Mesenchymal stem cell (in vitro differentiated cells and primary cell): ENCODE data around the gene SPRR2A.
"Not testable (repeated sequence)": the region's sequence is repeated elsewhere in the genome, so short reads cannot be mapped to it uniquely, and the experiment has no call there.

Source experiments
- DNase-seq: peaks from one replicate; pipeline ENCODE4 v3.0.0-alpha.2; 2013
- H2AFZ ChIP-seq: one replicate; pipeline ENCODE4 v1.6.1; 2013; ENCODE audit warnings: low read depth, mild to moderate bottlenecking, control low read depth, inconsistent platforms, low read length, moderate library complexity
- H2AK5ac ChIP-seq: 2 replicates; pipeline ENCODE4 v1.6.1; 2013; ENCODE audit warnings: low read length, moderate library complexity, mild to moderate bottlenecking, inconsistent platforms; ENCODE audit not compliant: severe bottlenecking
- H2BK120ac ChIP-seq: one replicate; pipeline ENCODE4 v1.6.1; 2013; ENCODE audit warnings: low read depth, mild to moderate bottlenecking, inconsistent platforms, low read length, moderate library complexity
- H2BK12ac ChIP-seq, 2 experiments: one replicate each; pipeline ENCODE4 v1.6.1; 2013; ENCODE audit warnings: inconsistent platforms in 2 of 2, low read length in 2 of 2, mild to moderate bottlenecking in 2 of 2, moderate library complexity in 2 of 2, control low read depth in 1 of 2
- H2BK15ac ChIP-seq: one replicate; pipeline ENCODE4 v1.6.1; 2013; ENCODE audit warnings: mild to moderate bottlenecking, low read depth, inconsistent platforms; ENCODE audit not compliant: poor library complexity, severe bottlenecking
- H2BK5ac ChIP-seq: 2 replicates; pipeline ENCODE4 v1.6.1; 2013; ENCODE audit warnings: low read depth, mild to moderate bottlenecking, low read length, control low read depth, inconsistent platforms; ENCODE audit not compliant: poor library complexity, severe bottlenecking
- H3K14ac ChIP-seq, 2 experiments: one replicate each; pipeline ENCODE4 v1.6.1; 2013; ENCODE audit warnings: inconsistent platforms in 2 of 2, low read length in 2 of 2, control low read depth in 1 of 2, mild to moderate bottlenecking in 1 of 2, moderate library complexity in 1 of 2
- H3K18ac ChIP-seq, 2 experiments: one replicate each; pipeline ENCODE4 v1.6.1; 2013; ENCODE audit warnings: inconsistent platforms in 2 of 2, low read length in 2 of 2, control low read depth in 1 of 2, low read depth in 1 of 2, mild to moderate bottlenecking in 1 of 2
- H3K23ac ChIP-seq, 2 experiments: one replicate each; pipeline ENCODE4 v1.6.1; 2013; ENCODE audit warnings: inconsistent platforms in 2 of 2, low read length in 2 of 2, mild to moderate bottlenecking in 2 of 2, moderate library complexity in 2 of 2, control low read depth in 1 of 2
- H3K27ac ChIP-seq: 2 replicates; pipeline ENCODE4 v1.5.1; 2013; ENCODE audit warnings: mild to moderate bottlenecking, moderate library complexity, low read length, control low read depth, inconsistent platforms; ENCODE audit not compliant: poor library complexity, severe bottlenecking
- H3K27me3 ChIP-seq, 2 experiments: 2 replicates each; pipeline versions ENCODE4 v1.6.1 to v1.7.0; 2013; ENCODE audit warnings: low read length in 2 of 2, mild to moderate bottlenecking in 2 of 2, moderate library complexity in 2 of 2, control low read depth in 1 of 2, inconsistent platforms in 1 of 2; ENCODE audit not compliant: control insufficient read depth in 1 of 2, insufficient read depth in 1 of 2
- H3K36me3 ChIP-seq, 2 experiments: 2 replicates each; pipeline versions ENCODE4 v1.6.1 to v1.7.0; 2013; ENCODE audit warnings: low read length in 2 of 2, control low read depth in 1 of 2, inconsistent platforms in 1 of 2, low read depth in 1 of 2, mild to moderate bottlenecking in 1 of 2; ENCODE audit not compliant: insufficient read depth in 2 of 2, control insufficient read depth in 1 of 2
- H3K4ac ChIP-seq, 2 experiments: one replicate each; pipeline ENCODE4 v1.6.1; 2013; ENCODE audit warnings: inconsistent platforms in 2 of 2, low read length in 2 of 2, mild to moderate bottlenecking in 2 of 2, moderate library complexity in 2 of 2, control low read depth in 1 of 2, low read depth in 1 of 2
- H3K4me1 ChIP-seq: 2 replicates; pipeline ENCODE4 v1.6.1; 2013; ENCODE audit warnings: low read depth, low read length, control low read depth; ENCODE audit not compliant: control insufficient read depth, insufficient read depth
- H3K4me2 ChIP-seq: 2 replicates; pipeline ENCODE4 v1.6.1; 2013; ENCODE audit warnings: low read length, mild to moderate bottlenecking, inconsistent platforms; ENCODE audit not compliant: poor library complexity, severe bottlenecking
- H3K4me3 ChIP-seq, 2 experiments: 2 replicates each; pipeline versions ENCODE4 v1.5.1 to v1.7.0; 2013; ENCODE audit warnings: low read length in 2 of 2, mild to moderate bottlenecking in 2 of 2, control low read depth in 1 of 2, low read depth in 1 of 2; ENCODE audit not compliant: insufficient read depth in 1 of 2
- H3K79me1 ChIP-seq: replicated peaks from 2 replicates; pipeline ENCODE4 v1.6.1; 2013; ENCODE audit warnings: mild to moderate bottlenecking, control low read depth, low read length, inconsistent platforms; ENCODE audit not compliant: poor library complexity, severe bottlenecking
- H3K9ac ChIP-seq: 2 replicates; pipeline ENCODE4 v1.7.0; 2013; ENCODE audit warnings: mild to moderate bottlenecking, low read length, moderate library complexity
- H3K9me3 ChIP-seq: 2 replicates; pipeline ENCODE4 v1.7.0; 2013; ENCODE audit warnings: mild to moderate bottlenecking, low read length; ENCODE audit not compliant: control insufficient read depth
- H4K8ac ChIP-seq: one replicate; pipeline ENCODE4 v1.6.1; 2013; ENCODE audit warnings: inconsistent platforms, mild to moderate bottlenecking, low read length, moderate library complexity
- H4K91ac ChIP-seq: one replicate; pipeline ENCODE4 v1.6.1; 2013; ENCODE audit warnings: mild to moderate bottlenecking, low read length, inconsistent platforms
- WGBS: methylation state at CpG from one replicate; pipeline ENCODE4 v1.1.7; 2013; ENCODE audit warnings: mixed read lengths; 5-methylcytosine and 5-hydroxymethylcytosine counted together

Gene SPRR2A

DNA sequence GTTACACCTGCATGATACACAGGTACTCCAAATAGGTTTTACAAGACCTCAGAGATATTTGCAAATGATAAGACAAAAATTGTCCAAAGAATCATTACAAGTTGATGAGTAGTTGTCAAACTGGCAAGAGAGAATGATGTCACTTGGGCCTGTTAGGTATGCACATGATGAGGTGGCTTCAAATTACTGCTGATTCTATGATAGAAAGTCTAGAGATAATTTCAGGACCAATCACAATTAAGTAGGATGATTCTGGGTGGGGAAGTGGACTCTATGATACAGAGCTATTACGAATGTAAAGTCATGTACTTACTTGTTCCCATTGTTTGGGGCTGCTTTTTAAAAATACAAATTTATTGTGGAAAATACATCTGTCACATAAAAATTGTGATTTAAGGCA lies 31.5 kb downstream of the SPRR2A start:
- WGBS, result no CpG with 5 or more reads among the region's 1 CpG
- no peak overlapping the region for H2BK12ac ChIP-seq
- no peak overlapping the region for H3K27ac ChIP-seq
- no peak overlapping the region for H2BK120ac ChIP-seq
- H3K4me3 ChIP-seq, result no peak overlapping the region
- H2AK5ac ChIP-seq, result no peak overlapping the region
- no peaks in the 10 kb centered on the region for H3K36me3 ChIP-seq
- H3K14ac ChIP-seq, result no peak overlapping the region
- no peaks in the 10 kb centered on the region for H3K9me3 ChIP-seq
- H2BK5ac ChIP-seq, result no peak overlapping the region
- no peak overlapping the region for H4K91ac ChIP-seq
- no peak overlapping the region for H3K18ac ChIP-seq
- H3K4ac ChIP-seq, result no peak overlapping the region
- H4K8ac ChIP-seq, result no peak overlapping the region
- H3K4me1 ChIP-seq, result no peaks in the 10 kb centered on the region
- H3K27me3 ChIP-seq, result no peaks in the 10 kb centered on the region
- H2AFZ ChIP-seq, result no peak overlapping the region
- no peak overlapping the region for H3K9ac ChIP-seq
- H3K4me2 ChIP-seq, result no peak overlapping the region
- H3K23ac ChIP-seq, result no peak overlapping the region
- no peaks in the 10 kb centered on the region for H3K79me1 ChIP-seq
- DNase-seq, result no peak
- H2BK15ac ChIP-seq, result no peak overlapping the region

DNA sequence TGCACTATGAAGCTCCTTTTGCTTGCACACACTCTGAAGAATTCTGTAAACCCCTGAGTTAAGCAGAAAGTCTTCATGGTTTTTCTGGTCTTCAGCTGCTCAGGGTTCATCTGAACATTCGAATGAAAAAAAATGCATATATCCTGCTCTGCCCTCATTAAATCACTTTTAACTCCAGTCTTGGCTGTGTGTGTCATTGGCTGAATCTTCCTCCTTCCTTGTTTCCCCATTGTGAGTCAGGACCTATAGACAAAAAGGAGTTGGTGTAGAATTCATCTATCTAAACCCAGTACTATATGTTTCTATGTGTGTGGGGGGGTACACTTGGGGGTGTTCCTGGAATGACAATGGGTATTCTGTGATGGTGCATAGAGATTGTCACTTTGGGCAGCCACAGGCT lies 32.9 kb downstream of the SPRR2A start:
- Histone ChIP-seq H3K9ac (no peak overlapping the region), H3K14ac (no peak overlapping the region), H3K9me3 (no peaks in the 10 kb centered on the region), H2AK5ac (no peak overlapping the region), H3K4ac (no peak overlapping the region), H3K27me3 (no peaks in the 10 kb centered on the region), H4K8ac (no peak overlapping the region), H3K4me2 (no peak overlapping the region), H3K4me3 (no peak overlapping the region), H3K79me1 (no peaks in the 10 kb centered on the region), H2BK5ac (no peak overlapping the region), H3K4me1 (no peaks in the 10 kb centered on the region), H2AFZ (no peak overlapping the region), H4K91ac (no peak overlapping the region), H2BK120ac (no peak overlapping the region), H3K18ac (no peak overlapping the region), H3K27ac (no peak overlapping the region), H2BK12ac (no peak overlapping the region), H2BK15ac (no peak overlapping the region), H3K23ac (no peak overlapping the region), H3K36me3 (no peaks in the 10 kb centered on the region)
- DNase-seq, result no peak
- no CpG with 5 or more reads among the region's 1 CpG for WGBS

DNA sequence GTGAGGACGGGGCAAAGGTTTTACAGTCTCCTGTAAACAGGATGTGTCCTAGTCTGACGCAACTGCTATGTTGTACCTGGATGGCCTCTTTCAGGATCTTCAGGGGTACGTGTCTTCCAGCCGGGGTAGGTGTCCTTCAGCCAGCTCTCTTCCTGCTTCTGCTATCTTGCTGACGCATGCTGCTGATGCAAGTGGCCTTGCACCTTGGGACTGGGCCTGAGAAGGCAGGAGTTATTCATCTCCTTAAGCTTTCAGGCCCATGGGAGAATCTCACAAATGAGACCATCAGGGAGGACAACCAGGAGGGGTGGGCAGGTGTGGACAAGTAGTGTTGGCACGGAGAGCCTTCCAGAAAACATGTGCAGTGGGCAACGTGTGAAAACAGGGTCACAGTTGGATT lies 34.2 kb downstream of the SPRR2A start:
- no peak overlapping the region for H2AK5ac ChIP-seq
- no peaks in the 10 kb centered on the region for H3K36me3 ChIP-seq
- DNase-seq, result no peak
- H2AFZ ChIP-seq, result no peak overlapping the region
- no peak overlapping the region for H2BK5ac ChIP-seq
- no peaks in the 10 kb centered on the region for H3K79me1 ChIP-seq
- no peak overlapping the region for H2BK120ac ChIP-seq
- no peak overlapping the region for H3K27ac ChIP-seq
- H3K18ac ChIP-seq, result no peak overlapping the region
- no peak overlapping the region for H3K4me2 ChIP-seq
- H3K4me1 ChIP-seq, result no peaks in the 10 kb centered on the region
- 68% methylated on average over 7 of the region's 7 CpGs for WGBS
- no peak overlapping the region for H2BK15ac ChIP-seq
- H3K9ac ChIP-seq, result no peak overlapping the region
- H4K91ac ChIP-seq, result no peak overlapping the region
- no peak overlapping the region for H4K8ac ChIP-seq
- no peak overlapping the region for H2BK12ac ChIP-seq
- H3K14ac ChIP-seq, result no peak overlapping the region
- no peak overlapping the region for H3K4ac ChIP-seq
- no peaks in the 10 kb centered on the region for H3K27me3 ChIP-seq
- H3K4me3 ChIP-seq, result no peak overlapping the region
- H3K23ac ChIP-seq, result no peak overlapping the region
- no peaks in the 10 kb centered on the region for H3K9me3 ChIP-seq

DNA sequence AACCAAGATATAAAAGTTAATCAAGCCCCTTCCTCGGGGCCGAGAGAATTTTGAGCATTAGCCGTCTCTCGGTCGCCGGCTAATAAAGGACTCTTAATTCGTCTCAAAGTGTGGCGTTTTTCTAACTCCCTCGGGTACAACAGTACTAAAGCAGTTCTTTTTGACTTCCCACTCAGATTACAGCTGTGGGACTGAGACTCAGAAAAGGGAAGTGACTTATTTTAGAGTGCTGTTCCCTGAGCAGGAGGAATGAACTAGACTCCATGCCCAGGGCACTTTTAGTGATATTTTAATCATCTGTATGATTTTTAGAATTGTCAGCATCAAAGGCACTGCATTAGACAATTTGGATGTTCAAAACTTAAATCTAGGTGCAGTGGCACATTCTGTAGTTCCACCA lies 35.0 kb downstream of the SPRR2A start:
- not testable (repeated sequence) for H3K4me3 ChIP-seq, H3K4me1 ChIP-seq, H3K79me1 ChIP-seq, H3K18ac ChIP-seq, H3K27me3 ChIP-seq, DNase-seq, H2BK120ac ChIP-seq, H3K23ac ChIP-seq, H4K8ac ChIP-seq, H3K27ac ChIP-seq, H2BK15ac ChIP-seq, H2BK12ac ChIP-seq, H2AK5ac ChIP-seq, H3K9ac ChIP-seq, H2AFZ ChIP-seq, H3K36me3 ChIP-seq, H2BK5ac ChIP-seq, H3K9me3 ChIP-seq, H3K4me2 ChIP-seq, H4K91ac ChIP-seq, H3K4ac ChIP-seq, H3K14ac ChIP-seq
- 90% methylated on average over 7 of the region's 9 CpGs for WGBS
